HCT116 (cell line): Measurements from ENCODE around the gene MARK1.

ENCODE experiments used
- CTCF ChIP-seq, 3 experiments: fragments of 200-600 bp in 1 of 3; sonication (generic) in 1 of 3; IDR thresholded peaks in 2 of 3; conservative IDR thresholded peaks in 1 of 3; 2 replicates each; pipeline ENCODE4 v1.5.1; 2012 to 2017; ENCODE audit warnings: low read depth in 2 of 3, low read length in 2 of 3, antibody characterized with exemption in 1 of 3, borderline replicate concordance in 1 of 3, control low read depth in 1 of 3, mild to moderate bottlenecking in 1 of 3, mixed read lengths in 1 of 3, mixed run types in 1 of 3, moderate library complexity in 1 of 3; ENCODE audit not compliant: insufficient read depth in 1 of 3
- MAX ChIP-seq: IDR thresholded peaks from 2 replicates; pipeline ENCODE4 v1.6.1; 2012
- POLR2A ChIP-seq: IDR thresholded peaks from 2 replicates; pipeline ENCODE4 v1.7.0; 2011; ENCODE audit warnings: borderline replicate concordance; ENCODE audit not compliant: insufficient read depth, insufficient read length; ENCODE audit errors: extremely low read depth
- SIN3A ChIP-seq: IDR thresholded peaks from 2 replicates; pipeline ENCODE4 v1.6.1; 2012; ENCODE audit warnings: low read depth

GRCh38 chr1:220690140-220691052 is 162.5 kb downstream of the MARK1 start, which contains the start of gene C1orf115:
- TF ChIP-seq POLR2A: peak; percentile 53
- peak; percentile 77 for TF ChIP-seq MAX
- TF ChIP-seq SIN3A: no peak
- peak; percentile 87 to 98 (median 92) for TF ChIP-seq CTCF (IDR thresholded peaks at IDR 0.05 in 2 of 3, conservative IDR thresholded peaks at IDR 0.05 in 1 of 3; ENCODE audit: borderline replicate concordance in 1 of 3, insufficient read depth in 1 of 3, low read depth in 2 of 3, low read length in 2 of 3)
